ENCODE measurements around the gene TPBGL.
"Not testable (repeated sequence)": the region's sequence is repeated elsewhere in the genome, so short reads cannot be mapped to it uniquely, and the experiment has no call there.

TPBGL gene

GRCh38 chr11:75273411-75274391, 33.1 kb downstream of the TPBGL start:
- DNase-seq: no peak

- not testable (repeated sequence) for DNase-seq
Observed at GRCh38 chr11:75274716-75275115, 34.1 kb downstream of the TPBGL start.

DNA sequence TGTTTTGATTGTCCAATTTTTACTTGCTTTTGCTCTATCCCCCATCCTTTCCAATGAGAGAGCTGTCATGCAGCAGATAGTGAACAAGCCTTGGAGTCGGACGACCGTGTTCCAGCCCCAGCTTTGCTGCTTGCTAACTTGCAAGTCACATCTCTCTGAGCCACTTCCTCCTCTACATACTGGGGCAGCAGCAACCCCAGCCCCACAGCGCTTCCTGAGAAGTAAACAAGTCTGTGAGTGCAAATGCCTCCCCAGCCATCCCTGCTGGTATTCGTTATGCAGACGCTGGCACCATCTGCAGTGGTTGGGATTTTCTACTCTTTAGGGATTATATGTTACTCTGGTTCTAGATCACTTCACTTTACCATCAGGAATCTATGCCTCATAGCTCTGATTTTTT, 35.0 kb downstream of the TPBGL start:
- DNase-seq: peak in 1 of 2 donors; percentile 95

- DNase-seq: no peak
Observed at GRCh38 chr11:75276186-75276585, 35.6 kb downstream of the TPBGL start.

DNA sequence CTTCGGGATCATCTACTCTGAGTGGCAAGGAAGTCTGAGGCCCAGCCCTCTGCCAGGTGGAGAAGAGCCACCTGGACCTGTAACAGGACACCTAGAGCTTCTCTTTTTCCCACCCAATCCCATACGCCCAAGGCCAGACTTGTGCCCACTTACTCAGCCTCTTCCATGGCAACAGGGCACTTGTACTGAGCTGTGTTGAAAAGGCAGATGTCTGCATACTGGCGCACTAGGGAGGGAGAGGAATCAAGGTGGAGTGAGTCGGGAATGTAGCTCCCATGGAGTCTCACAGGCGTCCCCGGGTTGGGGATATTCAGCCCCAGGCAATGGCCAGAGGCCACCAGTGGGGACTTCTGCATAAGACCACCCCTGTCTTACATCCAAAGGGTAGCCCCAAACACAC, 36.1 kb downstream of the TPBGL start:
- DNase-seq: no peak

GRCh38 chr11:75277211-75277805, 36.7 kb downstream of the TPBGL start:
- no peak for DNase-seq

- no peak for DNase-seq
Observed at GRCh38 chr11:75277991-75278790, 37.6 kb downstream of the TPBGL start.

DNA sequence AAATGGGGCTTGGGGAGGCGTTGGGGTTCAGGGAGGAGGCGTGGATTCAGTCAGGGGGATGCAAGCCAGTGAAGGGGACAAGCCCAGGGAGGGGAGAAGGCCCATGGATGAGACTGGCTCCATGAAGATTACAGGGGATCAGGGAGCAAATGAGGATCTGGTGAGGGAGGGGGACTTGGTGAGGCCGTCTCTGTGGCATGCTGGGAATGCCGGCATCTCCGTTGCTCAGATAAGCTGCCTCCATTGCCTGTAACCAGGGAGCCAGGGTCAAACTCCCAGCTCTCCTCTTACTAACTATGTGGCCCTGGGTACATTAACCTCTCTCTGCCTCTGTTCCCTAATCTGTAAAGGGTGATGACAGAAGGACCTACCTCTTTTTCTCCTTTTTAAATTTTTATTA, 38.7 kb downstream of the TPBGL start:
- no peak for DNase-seq

GRCh38 chr11:75280227-75280701, 39.7 kb downstream of the TPBGL start:
- peak; percentile 11 to 54 for DNase-seq

DNA sequence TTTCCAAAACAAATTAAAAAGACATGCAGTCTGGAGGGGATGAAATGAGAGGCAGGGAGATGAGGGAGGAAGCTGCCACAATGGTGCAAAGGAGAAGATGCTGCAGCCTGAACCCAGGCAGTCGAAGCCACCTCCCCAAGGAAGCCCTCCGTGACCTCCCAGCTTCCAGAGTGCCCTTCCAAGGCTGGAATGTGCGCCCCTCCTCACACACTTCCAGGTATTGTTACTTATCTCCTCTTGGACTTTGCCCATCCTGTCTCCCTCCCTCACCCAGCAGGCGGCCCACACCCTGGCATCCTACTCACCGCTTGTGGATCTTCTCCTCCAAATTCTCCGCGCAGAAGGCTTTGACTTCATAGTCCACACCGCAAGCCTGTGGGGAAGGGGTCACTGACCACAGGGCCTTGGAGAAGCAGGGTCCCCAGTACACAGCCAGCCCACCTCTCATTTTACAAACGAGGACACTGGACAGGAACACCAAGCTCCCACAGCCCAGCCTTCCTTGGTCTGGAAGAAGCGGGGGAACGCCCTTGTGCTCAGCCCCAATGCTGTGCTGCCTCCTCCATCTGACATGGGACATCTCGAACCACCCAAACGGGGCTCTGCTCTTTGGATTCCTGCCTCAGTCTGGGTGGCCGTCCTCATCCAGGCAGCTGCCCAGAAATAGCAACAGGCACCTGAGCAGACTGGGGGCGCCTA, 40.3 kb downstream of the TPBGL start:
- no peak for DNase-seq

DNA sequence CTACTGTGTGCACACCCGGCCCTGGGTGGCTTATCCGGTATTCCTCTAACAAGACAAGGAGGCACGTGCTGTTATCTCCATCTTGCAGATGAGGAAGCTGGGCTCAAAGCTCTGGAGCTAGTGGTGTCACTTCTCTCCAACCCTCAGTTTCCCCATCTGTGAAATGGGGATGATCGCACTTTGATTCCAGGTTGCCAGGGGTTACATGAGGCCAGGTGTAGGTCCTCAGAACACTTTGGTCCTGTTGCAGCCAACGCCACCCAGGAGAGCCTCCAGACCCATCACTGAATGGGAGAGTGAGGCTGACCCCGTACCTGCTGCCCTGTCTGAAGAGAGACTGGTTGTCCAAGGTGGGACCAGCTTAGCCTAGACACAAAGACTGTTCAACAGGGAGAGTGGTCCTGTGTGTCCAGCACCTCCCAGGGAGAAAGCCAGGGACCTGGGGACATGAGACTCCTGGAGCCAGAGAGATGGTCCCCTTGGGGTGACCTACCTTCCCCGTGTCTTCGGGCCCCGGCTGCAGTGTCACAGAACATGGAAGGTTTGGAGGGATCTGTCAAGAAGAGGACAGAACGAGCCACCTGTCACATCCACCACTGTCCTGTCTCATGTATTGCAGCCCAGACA, 41.0 kb downstream of the TPBGL start:
- DNase-seq: no peak

- no peak for DNase-seq
Observed at GRCh38 chr11:75283391-75283931, 42.9 kb downstream of the TPBGL start.

DNA sequence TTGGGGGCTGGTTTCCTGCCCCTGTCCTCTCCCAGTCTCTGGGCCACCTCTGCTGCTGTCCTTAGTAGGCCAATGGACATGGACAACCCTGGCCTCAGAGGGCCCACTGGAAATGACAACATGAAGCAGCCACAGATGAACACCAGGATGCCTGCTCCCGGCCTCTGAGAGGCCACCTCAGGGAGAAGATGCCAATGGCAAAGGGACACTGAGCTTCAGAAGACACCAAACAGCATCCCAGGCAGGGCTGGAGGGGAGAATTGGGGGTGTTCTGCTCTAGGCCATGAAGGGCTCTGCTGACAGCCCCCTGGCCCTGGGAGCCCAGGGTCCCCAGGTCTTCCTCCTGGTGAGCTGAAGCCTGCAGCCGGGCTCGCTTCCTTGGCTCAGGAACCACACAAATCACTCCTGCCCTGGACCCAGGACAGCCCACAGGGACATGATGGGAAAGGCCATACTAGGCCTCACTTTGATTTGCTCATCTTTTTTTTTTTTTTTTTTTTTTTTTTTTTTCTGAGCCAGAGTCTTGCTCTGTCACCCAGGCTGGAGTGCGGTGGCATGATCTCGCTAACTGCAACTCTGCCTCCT, 45.3 kb downstream of the TPBGL start:
- DNase-seq: no peak

DNA sequence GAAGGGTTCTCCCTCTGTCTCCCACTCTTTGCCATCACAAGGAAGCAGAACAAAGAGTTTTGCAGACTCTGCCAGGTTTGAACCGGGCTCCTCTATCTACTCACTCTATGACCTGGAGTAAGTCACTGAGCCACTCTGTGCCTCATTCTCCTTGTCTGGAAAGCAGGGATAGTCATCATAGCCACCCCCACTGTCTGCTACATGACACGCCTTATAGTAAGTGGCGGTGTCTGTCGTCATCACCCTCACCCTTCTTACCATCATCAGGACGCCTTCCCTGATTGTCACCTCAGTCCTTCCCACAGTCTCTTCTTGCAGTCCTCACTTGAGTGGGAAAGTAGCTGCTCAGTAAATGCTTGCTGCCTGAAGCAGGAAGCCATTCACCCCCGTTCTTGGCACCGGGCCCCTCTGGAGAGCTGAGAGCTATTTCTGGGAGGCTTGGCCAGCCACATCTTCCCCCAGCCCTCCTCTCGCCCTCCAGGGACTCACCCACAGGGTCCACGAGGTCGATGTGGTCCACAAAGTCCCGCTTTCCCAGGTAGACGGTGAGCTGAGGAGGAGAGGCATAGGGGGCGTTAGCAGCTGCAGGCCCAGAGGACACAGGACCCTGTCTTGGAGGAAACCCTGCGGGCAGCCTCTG, 46.4 kb downstream of the TPBGL start:
- DNase-seq: no peak

GRCh38 chr11:75287579-75287978, 47.0 kb downstream of the TPBGL start:
- no peak for DNase-seq

DNA sequence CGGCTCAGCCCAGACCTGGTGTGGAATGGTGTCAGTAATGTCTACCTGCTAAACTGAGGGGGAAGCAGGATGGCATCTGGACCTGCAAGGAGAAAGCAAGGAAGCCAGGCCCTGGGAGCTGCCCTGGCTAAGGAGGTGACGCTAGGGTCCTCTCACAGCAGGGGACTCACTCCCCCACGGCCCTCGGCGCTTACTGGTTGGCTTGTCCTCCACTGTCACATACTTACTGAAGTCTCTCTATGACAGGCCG, 48.9 kb downstream of the TPBGL start:
- DNase-seq: no peak

DNA sequence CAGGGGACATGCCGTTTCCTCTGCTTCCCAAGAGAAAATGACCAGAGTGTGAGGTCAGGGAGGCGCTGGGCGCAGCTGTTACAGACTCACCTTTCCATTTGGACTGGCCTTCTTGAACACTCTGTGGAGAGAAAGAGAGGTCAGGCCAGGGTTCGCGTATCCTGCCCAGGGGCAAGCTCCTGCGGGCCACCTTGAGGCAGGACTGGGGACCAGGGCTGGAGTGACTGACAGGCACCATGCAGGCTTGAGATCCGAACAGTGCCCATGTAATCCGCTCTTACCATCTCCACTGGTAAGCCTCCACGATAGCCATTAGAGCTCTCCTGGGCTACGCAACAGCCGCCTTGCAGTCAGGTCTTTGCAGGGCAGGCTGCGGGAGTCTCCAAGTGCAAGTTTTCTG, 49.3 kb downstream of the TPBGL start:
- no peak for DNase-seq

GRCh38 chr11:75291741-75292140, 51.2 kb downstream of the TPBGL start:
- DNase-seq: no peak

- no peak for DNase-seq
Observed at GRCh38 chr11:75292943-75293342, 52.4 kb downstream of the TPBGL start.

All from bone marrow (tissue), 2 donors.